ENCODE data around the gene RAB44. TPM values are rescaled to one million over a fixed set of nuclear protein-coding genes. Genes with fewer than 3 reads are reported as not detected.

The RAB44 gene
- total RNA-seq, 1 donor from 2014 or later, result not detected

GRCh38 chr6:36781669-36782068, 84.0 kb downstream of the RAB44 start:
- no peaks in the 10 kb centered on the region for H3K36me3 Mint-ChIP-seq (ENCODE audit: unreplicated experiment)
- H3K27me3 Mint-ChIP-seq (ENCODE audit: unreplicated experiment), result peaks cover 5% of the 10 kb centered on the region
- H3K9me3 Mint-ChIP-seq (ENCODE audit: unreplicated experiment), result no peaks in the 10 kb centered on the region
- no peak overlapping the region for H3K4me3 Mint-ChIP-seq (ENCODE audit: unreplicated experiment)
- peaks cover 20% of the 10 kb centered on the region for H3K4me1 Mint-ChIP-seq (ENCODE audit: low read depth, unreplicated experiment)
- H3K27ac Mint-ChIP-seq (ENCODE audit: unreplicated experiment), result no peak overlapping the region
- DNase-seq, result no peak
- TF ChIP-seq, protein P1, sequence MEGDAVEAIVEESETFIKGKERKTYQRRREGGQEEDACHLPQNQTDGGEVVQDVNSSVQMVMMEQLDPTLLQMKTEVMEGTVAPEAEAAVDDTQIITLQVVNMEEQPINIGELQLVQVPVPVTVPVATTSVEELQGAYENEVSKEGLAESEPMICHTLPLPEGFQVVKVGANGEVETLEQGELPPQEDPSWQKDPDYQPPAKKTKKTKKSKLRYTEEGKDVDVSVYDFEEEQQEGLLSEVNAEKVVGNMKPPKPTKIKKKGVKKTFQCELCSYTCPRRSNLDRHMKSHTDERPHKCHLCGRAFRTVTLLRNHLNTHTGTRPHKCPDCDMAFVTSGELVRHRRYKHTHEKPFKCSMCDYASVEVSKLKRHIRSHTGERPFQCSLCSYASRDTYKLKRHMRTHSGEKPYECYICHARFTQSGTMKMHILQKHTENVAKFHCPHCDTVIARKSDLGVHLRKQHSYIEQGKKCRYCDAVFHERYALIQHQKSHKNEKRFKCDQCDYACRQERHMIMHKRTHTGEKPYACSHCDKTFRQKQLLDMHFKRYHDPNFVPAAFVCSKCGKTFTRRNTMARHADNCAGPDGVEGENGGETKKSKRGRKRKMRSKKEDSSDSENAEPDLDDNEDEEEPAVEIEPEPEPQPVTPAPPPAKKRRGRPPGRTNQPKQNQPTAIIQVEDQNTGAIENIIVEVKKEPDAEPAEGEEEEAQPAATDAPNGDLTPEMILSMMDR (IDR thresholded peaks at IDR 0.05; ENCODE audit: partially characterized antibody, unreplicated experiment), result no peak

Other genes with a start within 250 kb of the RAB44 start
- gene STK38, start 150.3 kb upstream of the RAB44 start, total RNA-seq (ENCODE audit: unreplicated experiment), result 55.1 TPM
- gene SRSF3, start 103.5 kb upstream of the RAB44 start, total RNA-seq (ENCODE audit: unreplicated experiment), result 288 TPM
- 41.3 TPM for gene CDKN1A, start 19.1 kb upstream of the RAB44 start, total RNA-seq (ENCODE audit: unreplicated experiment)
- 2.9 TPM for gene CPNE5, start 141.6 kb downstream of the RAB44 start, total RNA-seq (ENCODE audit: unreplicated experiment)
- 28.6 TPM for gene PPIL1, start 177.0 kb downstream of the RAB44 start, total RNA-seq (ENCODE audit: unreplicated experiment)
- gene C6orf89, start 188.1 kb downstream of the RAB44 start, total RNA-seq (ENCODE audit: unreplicated experiment), result 57.0 TPM

Data from glutamatergic neuron (in vitro differentiated cells).